GM12878 (cell line): ENCODE results near the gene IMP3. TPM values are rescaled to one million over a fixed set of nuclear protein-coding genes. Genes with fewer than 3 reads are reported as not detected.
"Not testable (repeated sequence)": the region's sequence is repeated elsewhere in the genome, so short reads cannot be mapped to it uniquely, and the experiment has no call there.

ENCODE experiments used
- ATAC-seq: fragments of 200-7000 bp; cut with Tn5 transposase; 3 replicates; pipeline ENCODE4 v1.9.1; 2020; ENCODE audit warnings: mild to moderate bottlenecking, moderate library complexity
- BruUV-seq: library from RNA; stranded (reverse); fragments of 400-500 nt; replicated peaks from 2 replicates; lab custom pipeline; 2021; lab: Mats Ljungman, UMichigan
- CTCF ChIA-PET: fragments of 300-600 bp; sonication (Branson Sonifier 250); formaldehyde crosslinking; extraction: SDS; loops from one replicate; lab custom pipeline; 2021; ENCODE audit warnings: inconsistent platforms; lab: Yijun Ruan, JAX
- POLR2A ChIA-PET: fragments of 350-600 bp; formaldehyde crosslinking; extraction: SDS; loops from one replicate; lab custom pipeline; 2021; ENCODE audit warnings: inconsistent platforms; lab: Charles Lee
- RAD21 ChIA-PET: fragments of 300-600 bp; sonication (Branson Sonifier 250); formaldehyde crosslinking; loops from one replicate; lab custom pipeline; 2023; ENCODE audit warnings: antibody characterized with exemption; ENCODE audit not compliant: unreplicated experiment; lab: Charles Lee
- SMC1A ChIA-PET: fragments of 300-600 bp; sonication (Branson Sonifier 250); formaldehyde crosslinking; loops from one replicate; lab custom pipeline; 2023; ENCODE audit not compliant: unreplicated experiment, uncharacterized antibody; lab: Charles Lee
- DNase-seq: peaks from one replicate; pipeline ENCODE4 v3.0.0-alpha.2; 2011; ENCODE audit warnings: low read depth, low spot score
- FAIRE-seq: peaks from 3 replicates; lab custom pipeline; 2011; peaks lifted over from hg19 to GRCh38; lab: Jason Lieb, UNC
- H2AFZ ChIP-seq: 2 replicates; pipeline ENCODE4 v1.6.0; 2011; ENCODE audit warnings: low read depth, low read length, control low read depth; ENCODE audit not compliant: control insufficient read depth
- H3K27ac ChIP-seq: 2 replicates; pipeline ENCODE4 v1.5.1; 2011; ENCODE audit warnings: control low read depth; ENCODE audit not compliant: control insufficient read depth, insufficient read depth
- H3K27me3 ChIP-seq, 2 experiments: replicated peaks in 1 of 2; 2 replicates each; pipeline versions ENCODE4 v1.6.0 to v1.6.1; 2011; ENCODE audit warnings: low read length in 1 of 2; ENCODE audit not compliant: control insufficient read depth in 2 of 2, insufficient read depth in 2 of 2
- H3K36me3 ChIP-seq, 2 experiments: 2 replicates each; pipeline ENCODE4 v1.5.1; 2011; ENCODE audit warnings: low read length in 1 of 2; ENCODE audit not compliant: control insufficient read depth in 2 of 2, insufficient read depth in 2 of 2
- H3K4me1 ChIP-seq: 2 replicates; pipeline ENCODE4 v1.6.1; 2011; ENCODE audit warnings: mild to moderate bottlenecking, low read length, moderate library complexity, mixed read lengths; ENCODE audit not compliant: control insufficient read depth, insufficient read depth
- H3K4me2 ChIP-seq: 2 replicates; pipeline ENCODE4 v1.6.0; 2011; ENCODE audit warnings: control low read depth; ENCODE audit not compliant: control insufficient read depth, insufficient read depth
- H3K4me3 ChIP-seq: fragments of 200-600 bp; sonication (generic); 2 replicates; pipeline ENCODE4 v1.5.1; 2016
- H3K79me2 ChIP-seq: 2 replicates; pipeline ENCODE4 v1.6.0; 2011; ENCODE audit warnings: low read length; ENCODE audit not compliant: control insufficient read depth, insufficient read depth
- H3K9ac ChIP-seq: 2 replicates; pipeline ENCODE4 v1.8.0; 2011; ENCODE audit warnings: low read length, control low read depth, mixed read lengths; ENCODE audit not compliant: control insufficient read depth, insufficient read depth
- H3K9me3 ChIP-seq: replicated peaks from 3 replicates; pipeline ENCODE4 v1.5.1; 2011; ENCODE audit warnings: mild to moderate bottlenecking, low read length; ENCODE audit not compliant: control insufficient read depth, insufficient read depth
- H4K20me1 ChIP-seq: 2 replicates; pipeline ENCODE4 v1.6.0; 2011; ENCODE audit not compliant: control insufficient read depth, insufficient read depth
- BCL11A ChIP-seq: IDR thresholded peaks from 2 replicates; pipeline ENCODE4 v1.6.1; 2011; ENCODE audit warnings: low read depth, low read length
- CBX5 ChIP-seq: sonication (generic); IDR thresholded peaks from 2 replicates; pipeline ENCODE4 v1.6.1; 2016; ENCODE audit warnings: low read depth, moderate library complexity, mild to moderate bottlenecking, inconsistent platforms
- CREM ChIP-seq: IDR thresholded peaks from 2 replicates; pipeline ENCODE4 v1.6.1; 2014; ENCODE audit warnings: antibody characterized with exemption, low read depth
- GABPA ChIP-seq: IDR thresholded peaks from 2 replicates; pipeline ENCODE4 v1.6.1; 2014; ENCODE audit warnings: antibody characterized with exemption, low read depth, mild to moderate bottlenecking, inconsistent platforms
- KAT2A ChIP-seq: conservative IDR thresholded peaks from 2 replicates; pipeline ENCODE4 v1.6.1; 2011; ENCODE audit warnings: low read depth, low read length; ENCODE audit not compliant: control insufficient read depth
- PML ChIP-seq: IDR thresholded peaks from 2 replicates; pipeline ENCODE4 v1.6.1; 2012; ENCODE audit warnings: low read length, inconsistent platforms
- SIN3A ChIP-seq: IDR thresholded peaks from 2 replicates; pipeline ENCODE4 v1.6.1; 2012; ENCODE audit warnings: low read depth, low read length, improper control_type of control experiment
- ZNF622 ChIP-seq: fragments of 450-650 bp; IDR thresholded peaks from 2 replicates; pipeline ENCODE4 v1.6.1; 2017; ENCODE audit warnings: mild to moderate bottlenecking, inconsistent platforms
- WGBS: methylation state at CpG from one replicate; pipeline ENCODE4 v1.1.6; 2016; ENCODE audit warnings: low lambda C conversion rate; ENCODE audit not compliant: insufficient replicate concordance, insufficient coverage; ENCODE audit errors: missing lambda C conversion rate; 5-methylcytosine and 5-hydroxymethylcytosine counted together
- in situ Hi-C: fragments of 300-500 bp; cut with MboI; formaldehyde crosslinking; loops from 9 replicates; pipeline ENCODE4 v1.14.3; 2018; ENCODE audit warnings: mixed read lengths
- intact Hi-C: fragments of 100-400 bp; cut with micrococcal nuclease; formaldehyde crosslinking; loops from one replicate; pipeline ENCODE4 v1.14.2; 2022; ENCODE audit not compliant: unreplicated experiment
- polyA plus RNA-seq, 11 experiments: library from polyadenylated mRNA; depleted of rRNA in 4 of 11; unstranded in 6 of 11; stranded (reverse) in 5 of 11; fragments of >200 nt; fragmentation: Nextera tagmentation in 4 of 11; fragmentation: Illumina TruSeq in 1 of 11; extraction: Ambion mirVana in 4 of 11; extraction: Trizol in 1 of 11; gene quantifications; 1 replicate in 1 of 11; 2 replicates in 10 of 11; pipeline versions ENCODE4 v1.2.1 to v1.2.3, GENCODE V29; 2011 to 2016; ENCODE audit warnings: inconsistent platforms in 2 of 11, missing spikeins in 2 of 11, low read depth in 1 of 11
- total RNA-seq, 4 experiments: library from RNA; depleted of rRNA in 3 of 4; stranded (reverse); fragments of >200 nt in 3 of 4; fragmentation: Illumina TruSeq in 1 of 4; extraction: Trizol in 1 of 4; gene quantifications; 2 replicates each; pipeline versions ENCODE4 v1.2.1 to v1.2.3, GENCODE V29; 2013 to 2021
- TF ChIP-seq, protein P1 (sequence below): fragments of 450-650 bp; IDR thresholded peaks from 2 replicates; pipeline ENCODE4 v1.6.1; 2017; ENCODE audit warnings: borderline replicate concordance
- TF ChIP-seq, protein P2 (sequence below): fragments of 450-650 bp; IDR thresholded peaks from 2 replicates; pipeline ENCODE4 v1.6.1; 2017; ENCODE audit warnings: mild to moderate bottlenecking, moderate library complexity
- TF ChIP-seq, protein P3 (sequence below): IDR thresholded peaks from 2 replicates; pipeline ENCODE4 v1.6.1; 2012; ENCODE audit warnings: improper control_type of control experiment, low read depth, low read length; ENCODE audit not compliant: insufficient replicate concordance

IMP3 gene
- total and polyA plus RNA-seq, 10 of the 15 experiments (the other 5 are each of a cell fraction or from before 2014, with no cell fraction given): 13.3 to 208 (median 85.2) TPM

DNA sequence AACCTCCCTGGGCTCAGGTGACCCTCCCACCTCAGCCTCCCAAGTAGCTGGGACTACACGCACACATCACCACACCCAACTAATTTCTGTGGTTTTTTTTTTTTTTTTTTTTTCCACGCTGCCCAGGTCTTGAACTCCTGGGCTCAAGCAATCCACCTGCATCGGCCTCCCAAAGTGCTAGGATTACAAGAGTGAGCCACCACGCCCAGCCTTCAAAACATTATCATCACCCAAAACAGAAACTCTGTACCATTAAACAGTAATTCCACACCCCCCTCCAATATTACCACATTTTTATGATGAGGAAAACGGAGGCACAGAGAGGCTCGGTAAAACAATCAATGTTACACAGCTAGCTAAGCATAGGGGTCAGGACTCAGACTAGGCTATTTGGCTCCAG, 4.0 kb downstream of the IMP3 start (continued):
- TF ChIP-seq, protein P1, sequence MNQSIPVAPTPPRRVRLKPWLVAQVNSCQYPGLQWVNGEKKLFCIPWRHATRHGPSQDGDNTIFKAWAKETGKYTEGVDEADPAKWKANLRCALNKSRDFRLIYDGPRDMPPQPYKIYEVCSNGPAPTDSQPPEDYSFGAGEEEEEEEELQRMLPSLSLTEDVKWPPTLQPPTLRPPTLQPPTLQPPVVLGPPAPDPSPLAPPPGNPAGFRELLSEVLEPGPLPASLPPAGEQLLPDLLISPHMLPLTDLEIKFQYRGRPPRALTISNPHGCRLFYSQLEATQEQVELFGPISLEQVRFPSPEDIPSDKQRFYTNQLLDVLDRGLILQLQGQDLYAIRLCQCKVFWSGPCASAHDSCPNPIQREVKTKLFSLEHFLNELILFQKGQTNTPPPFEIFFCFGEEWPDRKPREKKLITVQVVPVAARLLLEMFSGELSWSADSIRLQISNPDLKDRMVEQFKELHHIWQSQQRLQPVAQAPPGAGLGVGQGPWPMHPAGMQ: no peak
- TF ChIP-seq GABPA (no peak), KAT2A (no peak), CBX5 (no peak), ZNF622 (no peak), BCL11A (no peak), SIN3A (no peak), PML (no peak), CREM (no peak)
- TF ChIP-seq, protein P2, sequence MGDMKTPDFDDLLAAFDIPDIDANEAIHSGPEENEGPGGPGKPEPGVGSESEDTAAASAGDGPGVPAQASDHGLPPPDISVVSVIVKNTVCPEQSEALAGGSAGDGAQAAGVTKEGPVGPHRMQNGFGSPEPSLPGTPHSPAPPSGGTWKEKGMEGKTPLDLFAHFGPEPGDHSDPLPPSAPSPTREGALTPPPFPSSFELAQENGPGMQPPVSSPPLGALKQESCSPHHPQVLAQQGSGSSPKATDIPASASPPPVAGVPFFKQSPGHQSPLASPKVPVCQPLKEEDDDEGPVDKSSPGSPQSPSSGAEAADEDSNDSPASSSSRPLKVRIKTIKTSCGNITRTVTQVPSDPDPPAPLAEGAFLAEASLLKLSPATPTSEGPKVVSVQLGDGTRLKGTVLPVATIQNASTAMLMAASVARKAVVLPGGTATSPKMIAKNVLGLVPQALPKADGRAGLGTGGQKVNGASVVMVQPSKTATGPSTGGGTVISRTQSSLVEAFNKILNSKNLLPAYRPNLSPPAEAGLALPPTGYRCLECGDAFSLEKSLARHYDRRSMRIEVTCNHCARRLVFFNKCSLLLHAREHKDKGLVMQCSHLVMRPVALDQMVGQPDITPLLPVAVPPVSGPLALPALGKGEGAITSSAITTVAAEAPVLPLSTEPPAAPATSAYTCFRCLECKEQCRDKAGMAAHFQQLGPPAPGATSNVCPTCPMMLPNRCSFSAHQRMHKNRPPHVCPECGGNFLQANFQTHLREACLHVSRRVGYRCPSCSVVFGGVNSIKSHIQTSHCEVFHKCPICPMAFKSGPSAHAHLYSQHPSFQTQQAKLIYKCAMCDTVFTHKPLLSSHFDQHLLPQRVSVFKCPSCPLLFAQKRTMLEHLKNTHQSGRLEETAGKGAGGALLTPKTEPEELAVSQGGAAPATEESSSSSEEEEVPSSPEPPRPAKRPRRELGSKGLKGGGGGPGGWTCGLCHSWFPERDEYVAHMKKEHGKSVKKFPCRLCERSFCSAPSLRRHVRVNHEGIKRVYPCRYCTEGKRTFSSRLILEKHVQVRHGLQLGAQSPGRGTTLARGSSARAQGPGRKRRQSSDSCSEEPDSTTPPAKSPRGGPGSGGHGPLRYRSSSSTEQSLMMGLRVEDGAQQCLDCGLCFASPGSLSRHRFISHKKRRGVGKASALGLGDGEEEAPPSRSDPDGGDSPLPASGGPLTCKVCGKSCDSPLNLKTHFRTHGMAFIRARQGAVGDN: no peak
- TF ChIP-seq, protein P3, sequence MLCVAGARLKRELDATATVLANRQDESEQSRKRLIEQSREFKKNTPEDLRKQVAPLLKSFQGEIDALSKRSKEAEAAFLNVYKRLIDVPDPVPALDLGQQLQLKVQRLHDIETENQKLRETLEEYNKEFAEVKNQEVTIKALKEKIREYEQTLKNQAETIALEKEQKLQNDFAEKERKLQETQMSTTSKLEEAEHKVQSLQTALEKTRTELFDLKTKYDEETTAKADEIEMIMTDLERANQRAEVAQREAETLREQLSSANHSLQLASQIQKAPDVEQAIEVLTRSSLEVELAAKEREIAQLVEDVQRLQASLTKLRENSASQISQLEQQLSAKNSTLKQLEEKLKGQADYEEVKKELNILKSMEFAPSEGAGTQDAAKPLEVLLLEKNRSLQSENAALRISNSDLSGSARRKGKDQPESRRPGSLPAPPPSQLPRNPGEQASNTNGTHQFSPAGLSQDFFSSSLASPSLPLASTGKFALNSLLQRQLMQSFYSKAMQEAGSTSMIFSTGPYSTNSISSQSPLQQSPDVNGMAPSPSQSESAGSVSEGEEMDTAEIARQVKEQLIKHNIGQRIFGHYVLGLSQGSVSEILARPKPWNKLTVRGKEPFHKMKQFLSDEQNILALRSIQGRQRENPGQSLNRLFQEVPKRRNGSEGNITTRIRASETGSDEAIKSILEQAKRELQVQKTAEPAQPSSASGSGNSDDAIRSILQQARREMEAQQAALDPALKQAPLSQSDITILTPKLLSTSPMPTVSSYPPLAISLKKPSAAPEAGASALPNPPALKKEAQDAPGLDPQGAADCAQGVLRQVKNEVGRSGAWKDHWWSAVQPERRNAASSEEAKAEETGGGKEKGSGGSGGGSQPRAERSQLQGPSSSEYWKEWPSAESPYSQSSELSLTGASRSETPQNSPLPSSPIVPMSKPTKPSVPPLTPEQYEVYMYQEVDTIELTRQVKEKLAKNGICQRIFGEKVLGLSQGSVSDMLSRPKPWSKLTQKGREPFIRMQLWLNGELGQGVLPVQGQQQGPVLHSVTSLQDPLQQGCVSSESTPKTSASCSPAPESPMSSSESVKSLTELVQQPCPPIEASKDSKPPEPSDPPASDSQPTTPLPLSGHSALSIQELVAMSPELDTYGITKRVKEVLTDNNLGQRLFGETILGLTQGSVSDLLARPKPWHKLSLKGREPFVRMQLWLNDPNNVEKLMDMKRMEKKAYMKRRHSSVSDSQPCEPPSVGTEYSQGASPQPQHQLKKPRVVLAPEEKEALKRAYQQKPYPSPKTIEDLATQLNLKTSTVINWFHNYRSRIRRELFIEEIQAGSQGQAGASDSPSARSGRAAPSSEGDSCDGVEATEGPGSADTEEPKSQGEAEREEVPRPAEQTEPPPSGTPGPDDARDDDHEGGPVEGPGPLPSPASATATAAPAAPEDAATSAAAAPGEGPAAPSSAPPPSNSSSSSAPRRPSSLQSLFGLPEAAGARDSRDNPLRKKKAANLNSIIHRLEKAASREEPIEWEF: no peak

DNA sequence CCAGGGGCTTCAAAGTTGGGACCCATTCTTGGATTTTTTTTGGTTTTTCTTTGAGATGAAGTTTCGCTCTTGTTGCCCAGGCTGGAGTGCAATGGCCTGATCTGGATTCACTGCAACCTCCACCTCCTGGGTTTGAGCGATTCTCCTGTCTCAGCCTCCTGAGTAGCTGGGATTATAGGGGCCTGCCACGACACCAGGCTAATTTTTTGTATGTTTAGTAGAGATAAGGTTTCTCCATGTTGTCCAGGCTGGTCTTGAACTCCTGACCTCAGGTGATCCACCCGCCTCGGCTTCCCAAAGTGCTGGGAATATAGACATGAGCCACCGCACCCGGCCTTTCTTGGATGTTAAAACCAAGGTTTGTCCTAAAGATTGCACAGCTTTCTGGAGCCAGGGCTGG, 6.1 kb downstream of the IMP3 start:
- DNase-seq, H3K4me3 ChIP-seq, H3K27me3 ChIP-seq, H3K9me3 ChIP-seq, intact Hi-C loops, RAD21 ChIA-PET, H2AFZ ChIP-seq, H3K9ac ChIP-seq, FAIRE-seq, H4K20me1 ChIP-seq, ATAC-seq, H3K27ac ChIP-seq, H3K4me1 ChIP-seq, H3K4me2 ChIP-seq, BruUV-seq, CTCF ChIA-PET, H3K36me3 ChIP-seq, SMC1A ChIA-PET, in situ Hi-C loops: not testable (repeated sequence)
- POLR2A ChIA-PET: interaction anchor here (2.0 kb wide), 1 partner anchor 179 kb away, joined by 6 read pairs; no protein-coding TSS in a partner anchor
- 88% methylated on average over 7 of the region's 7 CpGs for WGBS
- H3K79me2 ChIP-seq: peaks cover 21% of the 10 kb centered on the region
